NCI-H510A (cell line): ENCODE data around the gene KPNA4.
"Not testable (repeated sequence)": the region's sequence is repeated elsewhere in the genome, so short reads cannot be mapped to it uniquely, and the experiment has no call there.

Source experiments
- DNase-seq: peaks from one replicate; lab custom pipeline; 2025; lab: John Stamatoyannopoulos, UW

Gene KPNA4

DNA sequence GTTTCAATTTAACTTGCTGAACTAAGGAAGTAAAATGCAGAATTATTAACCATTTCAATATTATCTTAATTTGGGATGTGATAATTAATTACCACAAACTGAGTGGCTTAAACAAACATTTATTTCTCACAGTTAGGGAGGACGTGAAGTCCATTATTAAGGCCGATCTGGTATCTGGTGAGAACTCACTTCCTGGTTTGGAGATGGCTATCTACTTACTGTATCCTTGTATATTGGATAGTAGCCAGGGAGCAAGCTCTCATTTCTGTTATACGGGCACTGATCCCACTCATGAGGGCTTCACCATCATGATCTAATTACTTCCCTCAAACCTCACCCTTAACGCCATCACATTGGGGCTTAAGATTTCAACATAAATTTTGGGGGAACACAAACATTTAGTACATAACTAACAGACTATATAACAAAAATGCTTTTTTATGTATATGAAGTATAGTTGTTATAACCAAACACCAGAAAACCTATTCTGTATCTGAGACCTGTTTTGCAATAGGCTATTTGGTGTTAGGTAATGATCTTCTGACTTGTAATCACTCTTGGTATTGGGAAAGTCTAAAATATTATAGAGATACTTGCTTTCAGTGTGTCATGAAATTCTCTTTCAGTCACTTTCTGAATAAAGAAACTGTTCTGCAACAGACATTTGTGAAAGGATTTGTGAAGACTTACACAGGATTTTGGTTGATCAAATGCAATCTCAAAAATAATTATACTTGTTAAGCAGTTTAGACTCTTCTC is 4.7 kb upstream of the KPNA4 start:
- no peak for DNase-seq

GRCh38 chr3:160568989-160569388 is 3.6 kb upstream of the KPNA4 start:
- DNase-seq = no peak

DNA sequence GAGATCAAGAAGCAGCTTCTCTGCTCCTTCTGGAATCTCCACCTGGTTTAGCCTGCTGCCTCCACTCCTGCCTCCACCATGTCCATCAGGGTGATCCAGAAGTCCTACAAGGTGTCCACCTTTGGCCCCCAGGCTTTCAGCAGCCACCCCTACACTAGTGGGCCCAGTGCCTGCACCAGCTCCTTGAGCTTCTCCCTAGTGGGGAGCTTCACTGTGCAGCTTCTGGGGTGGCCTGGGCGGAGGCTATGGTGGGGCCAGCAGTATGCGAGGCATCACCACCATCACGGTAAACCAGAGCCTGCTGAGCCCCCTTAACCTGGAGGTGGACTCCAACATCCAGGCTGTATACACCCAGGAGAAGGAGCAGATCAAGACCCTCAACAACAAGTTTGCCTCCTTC is 2.4 kb upstream of the KPNA4 start:
- DNase-seq = no peak

- no peak for DNase-seq
Observed at GRCh38 chr3:160566499-160566898, 1.1 kb upstream of the KPNA4 start.

DNA sequence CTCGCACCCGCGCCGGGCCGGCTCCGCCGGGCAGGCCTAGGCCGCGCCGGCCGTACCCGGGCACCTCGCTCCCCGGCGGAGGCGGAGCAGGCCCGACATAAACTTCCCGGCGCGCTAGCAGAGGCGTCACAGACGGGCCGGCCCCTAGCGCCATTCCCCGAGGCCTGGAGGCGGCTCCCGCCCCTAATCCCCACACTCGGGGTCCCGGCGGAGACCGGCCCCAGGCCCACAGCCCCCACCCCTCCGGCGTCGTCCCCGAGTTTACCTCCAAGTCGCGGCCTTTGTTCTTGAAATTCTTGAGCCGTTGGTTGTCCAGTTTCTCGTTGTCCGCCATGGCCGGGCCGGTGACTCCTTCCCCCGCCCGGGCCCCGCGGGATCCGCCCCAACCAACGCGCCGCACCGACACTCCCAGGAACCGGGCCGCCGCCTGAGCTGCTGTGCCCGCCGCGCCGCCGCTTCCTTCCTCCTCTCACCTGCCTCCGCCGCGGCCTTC is 376 bp downstream of the KPNA4 start:
- peak; percentile 12 for DNase-seq

DNA sequence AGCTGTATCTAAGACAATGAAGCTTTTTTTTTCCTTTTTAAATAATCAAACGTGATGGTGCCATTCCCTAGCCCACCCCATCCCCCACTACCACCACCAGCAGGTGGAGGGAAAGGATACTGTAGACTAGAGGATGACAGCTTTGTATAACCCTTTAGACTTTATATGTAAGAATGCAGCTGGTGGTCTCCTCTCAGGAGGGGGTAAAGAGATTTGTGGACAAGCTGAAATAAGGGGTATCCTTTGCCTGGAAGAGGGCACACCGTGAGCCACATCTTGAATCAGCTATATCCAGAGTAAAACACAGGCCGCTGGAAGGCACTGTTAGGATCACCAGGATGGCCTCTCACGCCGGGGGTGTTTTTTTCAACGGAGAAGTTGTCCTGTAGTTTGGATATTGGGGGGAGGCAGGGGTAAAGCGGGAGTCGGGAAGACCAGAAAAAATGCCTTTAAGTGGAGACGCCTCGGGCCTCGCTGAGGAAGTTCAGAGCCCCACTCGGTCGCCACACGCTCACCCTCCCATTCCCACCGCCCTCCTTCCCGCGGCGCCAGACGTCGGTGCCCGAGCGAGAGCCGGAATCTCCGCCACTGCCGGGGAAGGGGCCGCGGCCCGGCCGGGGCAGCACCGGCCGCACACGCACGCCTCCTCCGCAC is 986 bp downstream of the KPNA4 start:
- no peak for DNase-seq

DNA sequence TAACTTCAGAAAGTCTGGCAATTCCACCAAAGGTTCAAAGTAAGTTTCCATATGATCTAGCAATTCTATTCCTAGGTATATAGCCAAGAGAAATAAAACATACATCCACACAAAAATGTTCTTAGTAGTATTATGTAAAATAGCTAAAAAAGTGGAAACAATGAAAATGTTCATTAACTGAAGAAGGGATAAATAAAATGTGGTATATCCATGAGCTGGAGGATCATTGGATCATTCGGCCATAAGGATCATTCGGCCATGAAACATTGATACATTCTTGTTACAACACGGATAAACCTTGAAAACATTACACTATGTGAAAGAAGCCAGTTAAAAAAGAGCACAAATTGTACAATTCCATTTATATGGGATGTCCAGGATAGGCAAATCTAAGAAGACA is 2.4 kb downstream of the KPNA4 start:
- no peak for DNase-seq

DNA sequence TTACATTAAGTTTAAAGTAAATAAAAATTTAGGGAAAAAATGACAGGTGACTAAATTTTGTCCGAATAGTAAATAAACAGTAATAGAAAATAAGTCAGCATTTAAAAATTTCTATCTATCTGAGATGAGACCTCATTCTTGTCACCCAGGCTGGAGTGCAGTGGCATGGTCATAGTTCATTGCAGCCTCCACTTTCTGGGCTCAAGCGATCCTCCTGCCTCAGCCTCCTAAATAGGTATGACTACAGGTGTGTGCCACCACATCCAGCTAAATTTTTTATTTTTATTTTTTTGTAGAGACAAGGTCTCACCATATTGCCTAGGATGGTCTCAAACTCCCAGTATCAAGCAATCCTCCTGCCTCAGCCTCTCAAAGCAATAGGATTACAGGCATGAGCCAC is 7.8 kb downstream of the KPNA4 start:
- no peak for DNase-seq

GRCh38 chr3:160556141-160556540 is 9.2 kb downstream of the KPNA4 start:
- DNase-seq = no peak

DNA sequence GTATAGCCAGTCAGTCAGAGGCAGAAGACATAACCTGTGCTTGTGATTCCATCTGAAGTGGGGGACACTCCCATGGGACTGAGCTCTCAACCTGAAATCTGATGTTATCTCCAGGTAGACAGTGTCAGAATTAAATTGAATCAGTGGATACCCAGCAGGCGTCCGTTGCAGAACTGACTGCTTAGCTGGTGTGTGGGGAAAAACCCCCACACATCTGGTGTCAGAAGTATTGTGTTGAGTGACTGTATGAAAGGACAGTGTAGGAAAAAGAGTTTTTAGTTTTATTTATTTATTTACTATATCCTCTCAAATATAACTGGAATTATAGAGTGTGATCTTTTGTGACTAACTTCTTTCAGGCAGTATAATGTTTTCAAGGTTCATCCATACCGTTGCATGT is 10.4 kb downstream of the KPNA4 start:
- no peak for DNase-seq

DNA sequence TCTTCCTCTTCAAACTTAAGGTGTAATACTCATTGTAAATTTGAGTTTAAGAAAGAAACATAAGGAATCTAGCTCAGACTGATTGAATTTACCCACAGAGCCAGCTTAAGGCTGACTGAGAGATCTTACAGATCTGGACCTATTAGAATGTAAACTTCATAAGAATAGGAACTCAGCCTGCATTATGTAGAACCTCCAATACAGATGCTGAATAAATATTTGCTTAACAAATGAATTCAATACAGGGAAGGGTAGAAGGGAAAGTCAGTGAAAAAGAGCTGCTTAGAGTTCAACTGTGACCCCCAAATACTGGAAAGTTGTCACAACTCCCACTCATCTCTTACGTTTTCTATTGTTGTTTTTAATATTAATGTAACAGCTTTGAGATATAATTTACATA is 11.5 kb downstream of the KPNA4 start:
- no peak for DNase-seq

DNA sequence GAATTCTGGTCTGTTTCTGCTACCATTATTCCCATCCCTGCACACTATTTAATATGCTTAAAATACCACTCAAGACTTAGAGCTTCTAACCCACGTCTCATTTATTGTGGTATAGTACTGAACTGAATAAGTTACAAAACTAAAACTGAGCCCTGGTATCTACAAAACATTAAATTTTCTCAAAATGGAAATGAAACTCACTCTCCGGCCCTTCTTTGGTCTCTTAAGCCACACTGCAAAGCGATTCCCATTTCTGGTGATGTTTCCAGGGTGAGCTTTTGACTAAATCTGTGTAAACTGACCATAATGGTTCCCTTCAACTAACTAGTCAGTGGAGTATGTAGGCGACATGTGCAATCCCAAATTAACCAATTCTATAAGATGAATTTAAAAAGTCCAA is 18.6 kb downstream of the KPNA4 start:
- DNase-seq = no peak

DNA sequence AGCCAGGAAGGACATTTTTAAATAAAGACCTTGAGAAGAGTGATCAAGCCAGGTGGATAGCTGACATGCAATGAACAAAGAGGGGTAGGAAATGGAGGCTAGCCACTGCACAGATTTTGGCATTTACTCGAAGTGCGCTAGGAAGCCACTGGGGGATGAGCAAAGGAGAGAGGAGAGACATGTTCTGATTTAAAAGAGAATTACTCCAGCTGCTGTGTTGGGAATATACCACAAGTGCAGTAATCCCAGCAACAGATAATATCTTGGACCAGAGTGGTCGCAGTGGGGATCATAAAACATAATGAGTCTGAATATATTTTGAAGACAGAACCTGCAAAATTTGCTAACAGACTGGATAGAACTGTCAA is 19.9 kb downstream of the KPNA4 start:
- no peak for DNase-seq

DNA sequence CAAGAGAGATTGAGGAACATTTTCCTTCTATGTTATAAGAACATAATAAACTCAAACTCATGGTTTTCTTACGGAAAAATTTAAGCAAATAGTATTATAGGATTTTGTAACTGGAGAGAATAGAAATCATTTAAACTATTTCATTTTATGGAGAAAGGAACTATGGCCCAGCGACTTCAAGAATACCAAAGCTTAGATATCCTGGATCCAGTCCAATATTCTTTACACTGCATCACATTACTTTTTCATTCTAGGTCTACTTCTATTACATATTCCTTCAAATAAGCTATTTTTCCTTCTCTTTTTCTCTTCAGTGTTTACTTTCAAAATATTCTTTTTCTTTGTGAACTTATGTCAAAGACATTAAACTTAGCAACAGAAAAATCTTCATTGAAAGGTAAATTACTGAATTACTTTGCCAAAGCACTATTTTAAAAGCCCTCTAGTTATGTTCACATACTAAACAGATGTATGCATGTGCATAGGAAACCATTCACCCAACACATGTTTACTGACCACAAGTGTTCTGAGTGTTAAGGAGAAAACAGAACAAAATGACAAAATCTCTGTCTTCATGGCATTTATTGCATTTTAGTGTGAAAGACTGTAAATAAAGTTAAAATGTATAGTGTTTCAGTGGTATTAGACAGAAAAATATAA is 20.4 kb downstream of the KPNA4 start:
- DNase-seq = no peak

GRCh38 chr3:160540551-160540950 is 24.8 kb downstream of the KPNA4 start:
- no peak for DNase-seq

- DNase-seq = no peak
Observed at GRCh38 chr3:160538895-160539294, 26.5 kb downstream of the KPNA4 start.

- no peak for DNase-seq
Observed at GRCh38 chr3:160537729-160538128, 27.6 kb downstream of the KPNA4 start.

- DNase-seq = no peak
Observed at GRCh38 chr3:160532371-160532770, 33.0 kb downstream of the KPNA4 start.

GRCh38 chr3:160531311-160531710 is 34.1 kb downstream of the KPNA4 start:
- DNase-seq = no peak

- not testable (repeated sequence) for DNase-seq
Observed at GRCh38 chr3:160516391-160516790, 49.0 kb downstream of the KPNA4 start.

DNA sequence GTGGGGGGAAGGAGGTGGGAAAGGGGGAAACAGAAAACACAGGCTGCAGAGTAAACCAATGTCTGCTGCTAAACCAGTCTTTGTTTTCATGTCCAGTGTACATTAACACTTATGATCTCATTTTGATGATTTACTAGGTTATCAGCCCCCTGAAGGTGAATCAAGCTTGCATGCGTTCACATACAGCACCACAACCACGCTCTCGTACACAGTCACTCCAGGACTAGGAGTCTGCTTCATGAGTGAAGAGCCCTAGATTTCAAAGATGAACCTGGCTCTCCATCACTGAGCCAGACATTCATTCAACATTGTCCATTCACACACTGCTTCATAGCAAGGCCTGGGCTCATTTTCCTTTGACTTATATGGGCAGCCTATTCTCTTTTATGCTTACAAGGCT is 64.0 kb downstream of the KPNA4 start:
- no peak for DNase-seq

GRCh38 chr3:160498202-160498601 is 67.2 kb downstream of the KPNA4 start:
- DNase-seq = no peak

- DNase-seq = no peak
Observed at GRCh38 chr3:160490166-160490565, 75.2 kb downstream of the KPNA4 start.
